ENCODE data around the gene ELP4.

ELP4 gene

GRCh38 chr11:31780480-31780971, 271.0 kb downstream of the ELP4 start:
- no peak for DNase-seq

GRCh38 chr11:31782257-31782656, 272.7 kb downstream of the ELP4 start:
- DNase-seq = no peak

GRCh38 chr11:31783252-31783651, 273.7 kb downstream of the ELP4 start:
- no peak for DNase-seq

GRCh38 chr11:31784611-31785010, 275.0 kb downstream of the ELP4 start:
- DNase-seq = no peak

GRCh38 chr11:31786996-31787685, 277.6 kb downstream of the ELP4 start:
- DNase-seq = no peak

- DNase-seq = no peak
Observed at GRCh38 chr11:31788085-31788484, 278.5 kb downstream of the ELP4 start.

- DNase-seq = no peak
Observed at GRCh38 chr11:31790649-31791048, 281.1 kb downstream of the ELP4 start.

GRCh38 chr11:31792036-31792435, 282.5 kb downstream of the ELP4 start:
- no peak for DNase-seq

GRCh38 chr11:31792456-31792855, 282.9 kb downstream of the ELP4 start:
- no peak for DNase-seq

- DNase-seq = no peak
Observed at GRCh38 chr11:31793264-31793663, 283.7 kb downstream of the ELP4 start.

GRCh38 chr11:31794548-31794947, 285.0 kb downstream of the ELP4 start:
- DNase-seq = no peak

- DNase-seq = no peak
Observed at GRCh38 chr11:31795706-31796498, 286.3 kb downstream of the ELP4 start.

- DNase-seq = no peak
Observed at GRCh38 chr11:31796499-31797189, 287.1 kb downstream of the ELP4 start.

- DNase-seq = no peak
Observed at GRCh38 chr11:31797190-31798056, 287.9 kb downstream of the ELP4 start.

- no peak for DNase-seq
Observed at GRCh38 chr11:31798057-31798553, 288.5 kb downstream of the ELP4 start.

GRCh38 chr11:31798554-31799434, 289.2 kb downstream of the ELP4 start:
- DNase-seq = no peak

- DNase-seq = no peak
Observed at GRCh38 chr11:31799435-31800397, 290.1 kb downstream of the ELP4 start.

- DNase-seq = no peak
Observed at GRCh38 chr11:31800398-31801265, 291.1 kb downstream of the ELP4 start.

GRCh38 chr11:31801298-31801702, 291.7 kb downstream of the ELP4 start:
- no peak for DNase-seq

All from T-helper 1 cell (primary cell).